HG02938 (cell line): ENCODE data around the gene MARVELD1.
"Not testable (repeated sequence)": the region's sequence is repeated elsewhere in the genome, so short reads cannot be mapped to it uniquely, and the experiment has no call there.

Experiments used
- ATAC-seq: cut with Tn5 transposase; IDR thresholded peaks from one replicate; pipeline ENCODE4 v1.9.1; 2021; ENCODE audit warnings: mild to moderate bottlenecking, moderate library complexity; ENCODE audit not compliant: unreplicated experiment

Gene MARVELD1

DNA sequence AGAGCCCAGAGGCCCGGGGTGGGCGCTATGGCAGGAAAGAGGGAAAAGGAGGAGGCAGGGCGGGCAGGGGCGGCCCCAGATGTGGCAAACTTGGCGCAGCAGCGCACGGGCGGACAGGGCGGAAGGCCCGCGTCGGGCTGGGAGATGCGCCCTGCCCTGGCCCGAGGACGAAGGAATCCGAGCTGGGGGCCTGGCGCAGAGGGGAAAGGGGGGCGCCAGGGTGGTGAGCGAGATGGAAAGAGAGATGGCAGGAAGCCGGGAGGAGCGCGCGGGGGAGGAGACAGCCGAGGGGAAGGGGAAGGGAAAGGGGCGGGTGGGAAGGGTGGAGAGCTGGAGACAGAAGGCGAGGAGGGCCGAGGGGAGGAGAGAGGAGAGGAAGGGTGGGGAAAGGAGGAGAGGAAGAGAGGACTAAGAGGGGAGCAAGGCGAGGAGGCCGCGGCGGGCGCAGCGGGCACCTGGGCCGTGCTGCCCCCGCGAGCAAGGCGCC is at the start of gene MARVELD1:
Gene MARVELD1 (plus strand): TSS at position 392 of the 487 bp plus-strand sequence. CDS start 147 bp downstream, outside the sequence.
- no peak for ATAC-seq

DNA sequence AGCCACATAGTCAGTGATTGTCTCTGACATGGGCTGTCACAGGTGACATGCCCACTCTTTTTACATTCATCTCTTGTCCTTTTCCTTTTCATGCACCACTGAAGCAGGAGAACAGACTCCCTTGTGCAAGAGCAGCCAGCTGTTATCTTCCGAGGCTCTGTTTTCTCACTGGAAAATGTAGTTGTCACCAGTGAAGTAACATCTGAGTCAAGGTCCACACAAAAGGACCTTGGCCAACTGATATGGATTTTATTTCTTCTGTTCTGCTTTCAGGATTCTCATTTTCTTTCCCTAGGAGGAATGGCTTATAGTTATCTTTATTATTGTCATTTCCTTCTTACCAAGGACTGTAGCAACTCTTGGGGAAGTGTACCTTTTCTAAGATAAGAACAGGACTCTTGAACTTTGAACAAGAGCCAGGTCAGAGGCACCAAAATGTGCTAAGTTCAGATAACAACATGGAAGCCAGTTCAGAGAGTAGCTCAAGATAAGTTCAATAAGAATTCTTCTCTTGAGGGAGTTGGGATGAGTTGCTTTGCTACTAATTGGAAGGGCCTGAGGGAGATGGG is 49.2 kb upstream of the MARVELD1 start:
- no peak for ATAC-seq

DNA sequence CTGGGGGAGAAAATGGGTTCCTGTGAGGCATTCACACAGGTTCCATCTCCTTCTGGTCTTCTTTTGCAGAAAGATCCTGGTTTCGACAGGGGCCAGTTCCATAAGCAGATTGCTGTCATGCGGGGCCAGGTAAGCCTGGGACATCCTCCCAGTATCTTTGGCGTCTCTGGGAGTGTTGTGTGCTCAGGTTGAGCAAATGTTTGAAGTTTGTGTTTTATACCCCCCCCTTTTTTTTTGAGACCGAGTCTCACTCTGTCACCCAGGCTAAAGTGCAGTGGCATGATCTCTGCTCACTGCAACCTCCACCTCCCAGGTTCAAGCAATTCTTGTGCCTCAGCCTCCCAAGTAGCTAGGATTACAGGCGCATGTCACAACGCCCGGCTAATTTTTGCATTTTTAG is 46.5 kb upstream of the MARVELD1 start:
- no peak for ATAC-seq

DNA sequence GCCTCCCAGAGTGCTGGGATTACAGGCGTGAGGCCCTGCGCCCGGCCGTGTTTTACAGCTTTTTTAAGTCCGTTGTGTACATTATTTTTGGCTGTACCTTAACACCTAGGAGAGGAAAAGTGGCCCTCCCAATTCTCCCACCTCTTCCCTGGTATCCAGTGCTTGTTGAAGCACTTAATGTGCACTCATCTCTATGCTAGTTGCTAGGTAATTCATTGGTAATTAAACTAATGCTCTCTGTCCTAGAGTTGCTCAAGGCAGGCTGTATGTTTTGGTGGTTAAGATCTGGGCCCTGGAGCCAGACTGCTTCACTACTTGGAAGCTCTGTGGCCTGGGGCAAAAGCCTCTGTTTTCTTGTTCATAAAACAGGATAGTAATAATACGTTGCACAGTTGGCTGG is 46.1 kb upstream of the MARVELD1 start:
- ATAC-seq = no peak

DNA sequence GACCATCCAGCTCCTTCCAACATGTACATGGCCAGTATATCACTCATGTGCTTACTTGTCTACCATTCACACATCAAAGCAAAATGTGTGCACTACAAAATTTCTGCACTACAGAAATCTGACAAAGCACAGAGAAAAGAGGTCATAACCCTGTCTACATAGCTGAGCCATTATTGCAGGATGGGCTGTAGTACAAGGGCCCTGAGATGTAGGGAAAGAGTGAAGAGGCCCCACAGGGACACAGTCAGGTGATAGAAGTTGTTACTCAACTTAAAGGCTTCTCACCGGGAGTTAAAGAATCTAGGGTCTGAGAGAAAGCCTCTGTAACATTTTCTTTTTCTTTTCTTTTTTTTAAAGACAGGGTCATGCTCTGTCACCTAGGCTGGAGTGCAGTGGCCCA is 44.0 kb upstream of the MARVELD1 start:
- no peak for ATAC-seq

DNA sequence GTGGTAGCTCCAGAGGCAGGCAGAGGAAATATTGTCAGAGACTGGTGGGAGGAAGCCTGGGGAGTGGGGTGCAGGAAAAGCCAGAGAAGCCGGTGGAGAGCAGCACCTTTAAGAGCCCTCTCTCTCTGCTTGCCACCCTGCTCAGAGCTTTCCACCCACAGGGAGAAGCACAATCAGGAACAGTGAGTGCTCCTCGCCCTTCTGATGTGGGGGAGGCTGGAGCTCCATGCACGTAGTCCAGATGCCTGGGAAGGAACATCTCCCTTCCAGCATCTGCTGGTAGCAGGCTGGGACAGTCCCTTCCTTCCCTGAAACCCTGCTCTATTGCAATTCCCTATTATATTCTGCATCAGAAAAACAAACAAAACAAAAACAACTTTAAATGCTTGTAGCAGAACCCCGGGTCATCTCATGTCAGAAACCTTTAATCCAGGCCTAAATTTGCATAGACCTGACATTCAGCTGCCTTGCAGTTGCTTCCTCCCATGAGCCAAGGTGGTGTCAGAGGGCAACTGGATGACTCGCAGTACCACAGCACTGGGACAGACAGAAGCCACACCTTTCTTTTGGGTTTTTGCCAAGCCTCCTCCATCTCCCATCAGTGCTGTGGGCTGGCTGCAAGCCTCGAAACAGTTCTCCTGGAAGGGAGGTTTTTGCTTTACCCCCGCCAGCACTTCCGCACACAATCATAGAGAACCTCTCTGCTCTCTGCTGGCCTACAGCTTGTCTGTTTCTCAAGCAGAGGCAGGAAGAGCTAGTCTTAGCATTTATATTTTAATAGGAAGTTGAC is 39.6 kb upstream of the MARVELD1 start:
- no peak for ATAC-seq

DNA sequence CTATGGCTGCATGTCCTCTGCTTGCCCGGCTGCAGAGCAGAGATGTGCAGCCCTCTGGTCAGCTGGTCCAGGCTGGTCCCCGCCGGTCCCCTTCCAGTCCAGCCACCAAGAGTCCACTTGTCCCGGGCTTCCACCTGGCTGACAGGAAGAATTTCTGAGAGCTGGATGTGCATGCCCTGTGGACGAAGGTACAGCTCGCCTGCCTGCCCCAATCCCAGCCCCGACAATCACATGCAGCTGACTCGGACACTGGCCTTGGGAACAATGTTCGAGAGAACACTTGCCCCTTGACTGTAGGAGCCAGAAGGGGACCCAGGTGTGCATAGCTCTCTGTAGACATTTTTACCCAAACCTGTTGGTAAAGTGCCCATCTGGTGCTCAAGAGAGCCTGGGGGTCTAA is 38.3 kb upstream of the MARVELD1 start:
- no peak for ATAC-seq

DNA sequence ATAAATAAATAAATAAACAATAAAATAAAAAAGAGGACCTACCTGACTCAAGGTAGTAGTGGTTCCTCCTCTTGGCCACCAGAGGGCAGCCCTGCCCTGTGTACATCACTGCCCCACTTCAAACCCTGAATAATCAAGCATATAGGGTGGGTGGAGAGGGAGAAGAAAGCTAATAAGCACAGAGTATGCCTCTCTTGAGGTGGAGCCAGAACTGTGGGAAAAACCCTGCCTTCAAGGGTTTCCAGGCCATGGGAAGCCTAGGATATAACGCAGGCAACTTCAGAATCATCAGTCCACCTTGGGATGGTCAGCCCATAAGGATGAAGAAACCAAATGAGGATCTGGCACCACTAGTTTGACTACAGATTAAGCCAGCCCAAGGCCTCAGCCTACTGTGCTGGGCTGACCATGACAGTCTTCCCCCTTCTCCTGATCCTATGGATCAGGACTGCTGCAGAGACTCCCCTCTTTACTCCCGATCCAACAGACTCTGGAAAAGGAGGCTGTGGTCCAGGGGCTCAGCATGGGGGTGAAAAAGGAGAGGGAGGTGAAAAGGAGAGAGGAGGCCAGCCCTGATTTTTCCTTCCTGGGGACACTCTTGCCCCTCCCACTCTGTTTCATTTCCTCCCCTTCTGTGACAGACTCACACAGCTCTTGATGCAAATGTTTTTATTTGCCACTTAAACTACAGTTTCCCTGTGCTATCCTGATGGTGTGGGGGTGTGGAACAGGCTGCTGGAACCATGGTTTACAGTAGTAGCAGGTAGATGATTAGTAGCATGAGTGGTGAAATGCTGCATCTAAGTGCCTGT is 36.6 kb upstream of the MARVELD1 start:
- ATAC-seq = peak; percentile 69

DNA sequence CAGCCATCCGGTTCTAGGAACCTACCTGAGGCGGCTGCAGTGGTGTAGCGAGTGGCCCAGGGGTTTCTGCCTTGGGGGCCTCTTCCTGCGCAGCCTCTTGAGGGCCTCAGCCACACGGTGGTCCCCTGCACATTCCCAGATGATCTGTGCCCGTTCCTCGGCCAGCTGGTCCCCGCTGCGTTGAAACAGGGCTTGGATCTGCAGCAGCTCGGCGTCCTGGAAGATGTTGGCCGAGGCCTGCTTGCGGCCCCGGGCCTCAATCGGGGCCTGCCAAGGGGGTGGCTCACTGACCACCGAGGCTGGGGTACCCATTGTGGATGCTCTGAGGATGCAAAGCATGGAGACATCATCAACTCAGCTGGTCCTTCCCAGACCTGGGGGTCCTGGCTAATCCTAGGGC is 33.9 kb upstream of the MARVELD1 start:
- ATAC-seq = no peak

DNA sequence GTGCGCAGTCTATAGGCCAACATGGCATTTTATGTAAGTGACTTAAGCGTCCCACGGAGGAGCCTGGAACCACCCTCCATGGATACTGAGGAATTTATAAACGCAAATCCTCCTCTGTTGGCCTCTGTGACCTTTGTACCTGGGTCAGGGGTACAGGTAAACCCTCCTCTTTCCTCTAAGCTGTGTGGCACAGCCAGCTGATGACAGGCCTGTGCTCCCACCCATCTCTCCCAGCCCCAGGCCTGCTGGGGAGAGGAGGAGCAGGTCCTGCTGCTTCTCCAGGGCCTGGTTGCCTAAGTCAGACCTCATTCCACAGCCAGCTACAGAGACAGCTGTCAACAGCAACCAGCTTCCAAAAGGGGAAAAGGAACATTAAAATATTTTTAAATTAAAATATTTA is 31.5 kb upstream of the MARVELD1 start:
- ATAC-seq = no peak

DNA sequence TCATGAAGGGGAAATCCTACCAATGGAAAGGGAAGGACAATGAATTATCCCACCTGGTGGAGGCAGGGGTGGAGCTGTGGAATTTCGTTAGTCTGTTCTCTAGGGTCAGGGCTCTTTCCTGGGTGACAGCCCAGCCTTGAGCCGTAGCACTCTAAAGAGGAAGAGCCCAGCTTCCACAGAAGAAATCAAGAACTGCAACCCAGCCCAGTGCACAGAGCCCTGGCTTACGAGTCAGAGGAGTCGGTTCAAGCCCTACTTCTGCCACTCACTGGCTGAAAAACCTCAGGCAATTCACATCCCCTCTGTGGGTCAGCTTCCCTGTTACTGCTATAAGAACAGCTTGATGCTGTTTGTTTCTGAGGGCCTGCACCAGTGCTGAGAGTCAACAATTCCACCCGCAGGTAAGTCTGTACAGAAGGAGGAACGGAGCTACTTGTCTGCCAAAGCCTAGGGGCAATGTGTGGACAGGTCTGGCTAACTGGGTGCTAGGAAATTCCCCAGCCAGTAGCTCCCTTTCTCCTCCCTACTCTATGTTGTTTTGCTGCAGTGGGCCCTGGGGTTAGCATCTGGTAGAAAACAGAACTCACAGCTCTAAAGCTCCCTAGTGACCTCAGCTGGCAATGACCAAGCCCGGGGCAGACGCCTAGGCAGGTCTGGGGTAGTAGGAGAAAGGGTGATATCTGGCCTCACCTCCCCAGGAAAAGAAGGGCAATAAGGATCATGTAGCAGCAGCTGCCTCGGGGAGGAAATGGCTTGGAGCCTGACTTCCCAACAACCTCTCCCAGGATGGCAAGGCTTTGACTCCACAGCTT is 29.8 kb upstream of the MARVELD1 start:
- no peak for ATAC-seq

DNA sequence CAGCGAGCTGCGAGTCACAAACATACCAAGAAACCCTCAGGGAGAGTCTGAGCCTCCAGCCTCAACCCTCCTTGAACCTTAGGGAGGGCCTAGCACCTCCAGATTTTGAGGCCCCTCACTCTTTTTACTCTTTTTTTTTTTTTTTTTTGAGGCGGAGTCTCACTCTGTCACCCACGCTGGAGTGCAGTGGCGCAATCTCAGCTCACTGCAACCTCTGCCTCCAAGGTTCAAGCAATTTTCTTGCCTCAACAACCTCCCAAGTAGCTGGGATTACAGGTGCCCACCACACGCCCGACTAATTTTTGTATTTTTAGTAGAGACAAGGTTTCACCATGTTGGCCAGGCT is 29.2 kb upstream of the MARVELD1 start:
- ATAC-seq = not testable (repeated sequence)

DNA sequence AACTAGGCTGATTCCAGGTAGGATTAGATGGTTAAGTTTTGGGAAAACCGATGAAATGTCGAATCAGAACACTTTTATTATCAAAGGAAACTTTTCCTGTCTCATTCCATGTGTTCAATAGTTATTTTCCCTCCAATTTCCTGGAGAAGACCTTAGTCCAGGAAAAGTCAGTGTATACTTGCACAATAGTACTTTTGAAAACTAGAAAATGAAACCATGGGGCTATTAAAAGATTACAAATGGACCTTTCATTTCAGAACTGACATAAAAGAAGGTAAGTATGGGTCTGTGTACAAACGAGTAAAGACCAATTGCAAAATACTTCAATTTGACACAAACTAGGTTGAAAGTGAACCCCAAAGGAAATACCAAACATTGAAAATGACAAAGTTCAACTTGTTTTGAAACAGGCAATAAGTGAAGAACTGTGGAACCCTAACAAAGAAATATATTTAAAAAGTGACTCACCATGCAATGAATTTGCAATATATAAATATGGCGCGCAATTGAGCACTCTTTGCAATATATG is 28.6 kb upstream of the MARVELD1 start:
- ATAC-seq = no peak

DNA sequence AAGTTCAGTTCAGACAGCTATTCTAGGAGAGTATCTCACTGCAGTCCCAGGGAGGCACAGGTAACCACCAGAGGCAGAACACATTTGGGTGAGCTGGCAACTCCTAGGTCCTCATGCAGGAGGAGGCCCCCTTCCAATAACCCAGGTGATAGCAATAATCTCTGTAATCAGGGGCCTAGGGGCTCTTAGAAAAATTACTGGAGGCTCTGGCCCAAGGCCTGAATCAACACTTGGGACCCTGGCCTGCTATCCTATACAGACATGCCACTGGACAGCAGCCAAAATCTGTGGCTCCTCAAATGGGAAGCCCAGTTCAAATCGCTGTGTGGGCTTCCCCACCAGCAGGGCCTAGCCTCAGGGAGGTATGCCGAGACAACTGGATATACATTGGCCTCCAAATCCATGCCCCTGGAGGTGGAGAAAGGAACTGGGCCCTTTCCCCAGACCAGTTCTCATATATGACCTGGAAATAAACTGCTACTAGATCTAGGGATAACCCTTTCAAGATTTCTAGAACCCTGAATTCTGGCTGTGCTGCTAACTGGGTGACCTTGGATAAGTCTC is 28.1 kb upstream of the MARVELD1 start:
- no peak for ATAC-seq

DNA sequence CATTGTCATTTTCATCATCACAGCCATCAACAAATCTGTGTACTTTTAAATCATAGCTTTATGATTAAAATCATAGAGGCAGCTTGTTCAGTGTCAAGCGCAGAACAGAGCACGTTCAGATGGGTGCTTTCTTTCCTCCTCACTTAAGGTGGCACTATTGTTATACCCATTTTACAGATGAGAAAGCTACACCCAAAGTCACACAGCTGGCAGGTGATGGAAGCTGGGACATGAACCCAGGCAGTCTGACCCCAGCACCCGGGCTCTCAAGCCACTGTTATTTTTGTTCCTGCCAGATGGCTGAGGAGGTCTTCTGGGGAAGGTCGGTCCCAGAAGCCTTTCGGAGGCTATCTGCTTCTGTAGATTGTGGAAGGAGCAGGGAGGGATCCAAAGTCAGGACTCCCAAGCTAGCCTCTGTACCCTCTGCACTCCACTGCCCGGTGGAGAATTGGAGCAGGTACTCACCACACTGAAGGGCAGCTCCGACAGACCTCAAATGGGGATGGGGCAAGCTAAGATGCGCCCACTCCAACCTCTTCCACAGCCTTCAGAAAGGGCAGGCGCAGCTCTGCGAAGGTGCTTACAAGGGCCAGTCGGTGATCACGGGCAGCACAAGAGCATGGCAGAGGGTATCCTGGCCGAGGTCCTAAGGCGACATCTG is 27.1 kb upstream of the MARVELD1 start:
- no peak for ATAC-seq

DNA sequence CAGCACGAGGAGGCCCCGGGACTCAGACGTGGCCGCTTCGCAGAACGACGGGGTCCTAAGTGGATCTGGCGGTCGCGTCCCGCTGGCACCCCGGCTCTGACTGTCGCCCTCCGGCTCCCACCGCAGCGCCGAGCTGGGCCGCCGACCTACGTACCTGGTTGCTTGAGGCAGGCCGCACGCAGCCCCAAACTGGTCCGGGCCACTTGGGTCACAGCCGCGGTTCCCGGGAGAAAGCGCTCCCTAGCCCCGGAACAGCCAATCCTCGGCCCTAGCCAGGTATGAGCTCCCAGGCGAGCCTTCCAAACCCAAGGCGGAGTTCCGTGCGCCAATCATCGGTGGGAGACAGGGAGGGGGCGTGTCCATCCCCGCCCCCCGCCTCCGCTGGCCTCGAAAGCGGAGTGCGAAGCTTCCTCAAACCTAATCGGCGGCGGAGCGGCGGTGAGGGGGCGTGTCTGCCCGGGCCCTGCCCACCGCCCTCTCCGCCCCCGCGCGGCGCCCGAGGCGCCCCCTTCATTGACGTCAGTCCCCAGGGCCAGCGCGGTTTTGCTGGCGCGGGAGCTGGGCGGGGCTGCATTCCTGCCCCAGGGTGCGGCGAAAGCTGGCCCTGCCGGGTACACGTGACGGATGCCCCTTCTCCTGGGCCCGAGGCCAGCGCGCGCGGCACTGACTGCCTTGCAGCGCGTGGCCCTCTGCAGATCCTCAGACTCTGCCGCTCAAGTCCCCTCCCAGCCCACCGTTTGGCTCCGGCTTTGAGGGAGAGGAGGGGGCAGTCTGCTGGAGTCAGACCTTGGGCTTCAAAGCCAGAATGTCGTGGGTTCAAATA is 26.4 kb upstream of the MARVELD1 start, which contains the start of gene AVPI1:
Gene AVPI1 (minus strand): TSS at position 280 of the 823 bp plus-strand sequence. CDS start 7,336 bp downstream, outside the sequence.
- peak; percentile 87 for ATAC-seq

DNA sequence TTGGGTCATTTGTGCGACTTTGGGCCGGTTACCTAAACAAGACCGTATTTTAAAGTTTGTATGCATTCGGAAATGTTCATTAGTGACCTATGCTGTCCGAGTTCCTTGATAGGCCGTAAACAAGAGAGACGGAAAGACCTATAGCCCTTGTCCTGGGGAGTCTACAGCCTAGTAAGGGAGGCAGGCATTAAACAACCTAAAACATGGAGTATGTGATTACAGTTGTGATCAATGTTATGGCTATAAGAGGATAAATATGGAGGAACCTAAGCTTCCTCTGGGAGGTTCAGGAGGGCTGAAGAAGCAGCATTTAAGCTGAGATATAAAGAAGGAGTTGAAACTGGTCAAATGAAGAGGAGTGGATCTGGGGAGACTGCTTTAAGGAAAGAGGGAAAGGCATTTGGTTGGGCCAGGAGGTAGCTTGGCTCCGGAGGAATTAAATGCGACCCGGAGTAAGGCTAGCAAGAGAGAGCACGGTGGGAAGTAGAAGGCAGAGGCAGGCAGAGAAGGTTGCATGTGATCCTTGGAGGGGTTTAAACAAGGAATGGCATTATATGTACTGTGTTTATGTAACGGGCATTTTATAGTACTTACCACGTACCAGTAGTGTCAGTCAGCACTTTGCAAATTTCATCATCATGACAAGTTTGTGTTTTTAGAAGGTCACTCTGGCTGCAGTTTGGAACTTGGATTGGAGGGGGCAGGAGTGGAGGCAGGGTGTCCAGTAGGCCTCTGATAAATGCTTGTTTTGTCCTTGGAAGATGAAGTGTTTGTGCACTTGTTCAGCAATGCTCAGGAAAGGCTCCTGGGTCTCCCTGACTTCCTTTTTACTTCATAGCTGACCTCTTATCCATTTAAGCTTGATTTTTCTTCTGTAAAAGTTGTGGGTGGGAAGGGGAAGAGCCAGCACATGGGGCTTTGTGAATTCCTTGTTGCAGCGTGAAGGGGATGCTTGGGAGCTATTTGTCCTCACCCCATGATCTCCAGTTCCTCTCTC is 25.4 kb upstream of the MARVELD1 start:
- ATAC-seq = no peak
